CD14-positive monocyte (primary cell): ENCODE measurements around the gene SMPD2. TPM values are rescaled to one million over a fixed set of nuclear protein-coding genes. Genes with fewer than 3 reads are reported as not detected.

Experiments used
- DNase-seq, 3 donors: peaks; one replicate each; pipeline ENCODE4 v3.0.0-alpha.2; 2011 to 2022
- H2AFZ ChIP-seq: 2 replicates; pipeline ENCODE4 v1.6.0; 2012; ENCODE audit warnings: mild to moderate bottlenecking, low read depth, low read length, inconsistent platforms; ENCODE audit not compliant: insufficient read depth, poor library complexity, severe bottlenecking
- H3K27ac ChIP-seq, 2 donors: 1 replicate in 1 of 2; 2 replicates in 1 of 2; pipeline ENCODE4 v1.5.1; 2012 to 2013; ENCODE audit warnings: low read length in 2 of 2, control low read depth in 1 of 2, inconsistent platforms in 1 of 2, low read depth in 1 of 2, mild to moderate bottlenecking in 1 of 2
- H3K27me3 ChIP-seq, 2 donors: one replicate each; pipeline versions ENCODE4 v1.6.0 to v1.6.1; 2011 to 2013; ENCODE audit warnings: low read length in 2 of 2; ENCODE audit not compliant: control insufficient read depth in 2 of 2, insufficient read depth in 2 of 2
- H3K36me3 ChIP-seq, 2 donors: replicated peaks in 1 of 2; 1 replicate in 1 of 2; 2 replicates in 1 of 2; pipeline versions ENCODE4 v1.5.1 to v1.6.1; 2012 to 2013; ENCODE audit warnings: low read length in 2 of 2, control low read depth in 1 of 2, inconsistent platforms in 1 of 2, mild to moderate bottlenecking in 1 of 2; ENCODE audit not compliant: insufficient read depth in 2 of 2, control insufficient read depth in 1 of 2
- H3K4me1 ChIP-seq, 2 donors: 1 replicate in 1 of 2; 2 replicates in 1 of 2; pipeline versions ENCODE4 v1.5.1 to v1.6.1; 2012 to 2013; ENCODE audit warnings: low read length in 2 of 2, control low read depth in 1 of 2, inconsistent platforms in 1 of 2, mild to moderate bottlenecking in 1 of 2, moderate library complexity in 1 of 2; ENCODE audit not compliant: insufficient read depth in 2 of 2, control insufficient read depth in 1 of 2
- H3K4me2 ChIP-seq: replicated peaks from 2 replicates; pipeline ENCODE3; 2012; ENCODE audit warnings: low read length, moderate library complexity, mild to moderate bottlenecking; ENCODE audit not compliant: poor library complexity, severe bottlenecking; ENCODE audit errors: extremely low read depth
- H3K4me3 ChIP-seq, 3 experiments: fragments of 200-600 bp in 1 of 3; sonication (generic) in 1 of 3; replicated peaks in 1 of 3; 1 replicate in 2 of 3; 2 replicates in 1 of 3; pipeline ENCODE4 v1.5.1; 2011 to 2013; ENCODE audit warnings: low read length in 3 of 3, mild to moderate bottlenecking in 3 of 3, control low read depth in 2 of 3, low read depth in 2 of 3, inconsistent platforms in 1 of 3, moderate library complexity in 1 of 3
- H3K79me2 ChIP-seq: 2 replicates; pipeline ENCODE4 v1.6.0; 2012; ENCODE audit warnings: mild to moderate bottlenecking, control low read depth, inconsistent platforms, low read length, moderate library complexity; ENCODE audit not compliant: insufficient read depth
- H3K9ac ChIP-seq: 2 replicates; pipeline ENCODE4 v1.6.0; 2017; ENCODE audit warnings: low read length, mild to moderate bottlenecking; ENCODE audit not compliant: insufficient read depth, poor library complexity, severe bottlenecking
- H3K9me3 ChIP-seq, 2 donors: replicated peaks in 1 of 2; 1 replicate in 1 of 2; 2 replicates in 1 of 2; pipeline versions ENCODE4 v1.5.1 to v1.6.1; 2012 to 2013; ENCODE audit warnings: low read length in 2 of 2, control low read depth in 1 of 2; ENCODE audit not compliant: control insufficient read depth in 1 of 2, insufficient read depth in 1 of 2
- H4K20me1 ChIP-seq: 2 replicates; pipeline ENCODE4 v1.6.0; 2012; ENCODE audit warnings: mild to moderate bottlenecking, low read length, control low read depth, moderate library complexity; ENCODE audit not compliant: insufficient read depth
- H3K27ac Mint-ChIP-seq, 7 donors: one replicate each; pipeline ENCODE4 v1.8.0; 2020; ENCODE audit warnings: mild to moderate bottlenecking in 7 of 7, mixed read lengths in 7 of 7, moderate library complexity in 6 of 7, inconsistent platforms in 2 of 7
- H3K27me3 Mint-ChIP-seq, 3 donors: one replicate each; pipeline ENCODE4 v1.8.0; 2021 to 2022; ENCODE audit warnings: low read depth in 3 of 3, mild to moderate bottlenecking in 3 of 3, mixed read lengths in 3 of 3, moderate library complexity in 3 of 3, inconsistent platforms in 1 of 3
- H3K36me3 Mint-ChIP-seq, 2 donors: one replicate each; pipeline ENCODE4 v1.8.0; 2020; ENCODE audit warnings: mixed read lengths in 2 of 2, inconsistent platforms in 1 of 2, mild to moderate bottlenecking in 1 of 2
- H3K4me1 Mint-ChIP-seq: one replicate; pipeline ENCODE4 v1.8.0; 2020; ENCODE audit warnings: mild to moderate bottlenecking, mixed read lengths
- H3K4me3 Mint-ChIP-seq, 2 donors: one replicate each; pipeline ENCODE4 v1.8.0; 2020; ENCODE audit warnings: mild to moderate bottlenecking in 2 of 2, mixed read lengths in 2 of 2, moderate library complexity in 1 of 2
- H3K9me3 Mint-ChIP-seq, 7 donors: one replicate each; pipeline ENCODE4 v1.8.0; 2020 to 2022; ENCODE audit warnings: mixed read lengths in 7 of 7, mild to moderate bottlenecking in 6 of 7, moderate library complexity in 6 of 7, inconsistent platforms in 2 of 7
- WGBS: methylation state at CpG from one replicate; pipeline ENCODE4 v1.1.5; 2013; ENCODE audit warnings: missing lambda C conversion rate; ENCODE audit not compliant: insufficient coverage; 5-methylcytosine and 5-hydroxymethylcytosine counted together
- intact Hi-C, 2 donors: fragments of 100-400 bp; cut with micrococcal nuclease; formaldehyde crosslinking; loops; one replicate each; pipeline versions ENCODE4 v1.15.0 to v1.15.1; 2023
- polyA plus RNA-seq, 3 donors: library from polyadenylated mRNA; depleted of rRNA in 1 of 3; unstranded in 2 of 3; stranded (reverse) in 1 of 3; fragments of 300-500 nt in 2 of 3; fragments of >200 nt in 1 of 3; fragmentation: Illumina TruSeq in 2 of 3; gene quantifications; 1 replicate in 2 of 3; 2 replicates in 1 of 3; pipeline ENCODE4 v1.2.3, GENCODE V29; 2012 to 2021
- TF ChIP-seq, protein P1 (sequence below): fragments of 200-600 bp; IDR thresholded peaks from one replicate; pipeline ENCODE4 v1.8.0; 2022; ENCODE audit warnings: antibody characterized with exemption, mild to moderate bottlenecking

The SMPD2 gene
- polyA plus RNA-seq, 3 donors = 9.5 to 14.3 (median 12.3) TPM

GRCh38 chr6:109450801-109451200 is 10.3 kb downstream of the SMPD2 start:
- Histone ChIP-seq H3K4me3 (no peak overlapping the region), H4K20me1 (peaks cover 75% of the 10 kb centered on the region), H3K36me3 (peaks cover 54 to 76% of the 10 kb centered on the region in 2 donors), H3K4me2 (no peak overlapping the region), H2AFZ (no peak overlapping the region), H3K9ac (no peak overlapping the region), H3K4me1 (peaks cover 16 to 31% of the 10 kb centered on the region in 2 donors), H3K27me3 (no peaks in the 10 kb centered on the region), H3K27ac (no peak overlapping the region), H3K9me3 (no peaks in the 10 kb centered on the region), H3K79me2 (peaks cover 55% of the 10 kb centered on the region)
- peaks cover 0 to 2% (median 0%) of the 10 kb centered on the region in 3 donors for H3K27me3 Mint-ChIP-seq
- H3K36me3 Mint-ChIP-seq = peaks cover 43 to 76% of the 10 kb centered on the region in 2 donors
- DNase-seq = no peak
- H3K4me3 Mint-ChIP-seq = no peak overlapping the region
- intact Hi-C loops = loop anchor here in 1 of 2 donors (10.0 kb wide), 1 partner anchor 356 kb away; the partner anchor contains the start of genes CEP57L1 and SESN1
- peaks cover 0 to 3% (median 0%) of the 10 kb centered on the region in 7 donors for H3K9me3 Mint-ChIP-seq
- peak overlapping the region in 1 of 7 donors; percentile 30 for H3K27ac Mint-ChIP-seq
- WGBS = no CpG with 5 or more reads among the region's 3 CpGs
- TF ChIP-seq, protein P1, sequence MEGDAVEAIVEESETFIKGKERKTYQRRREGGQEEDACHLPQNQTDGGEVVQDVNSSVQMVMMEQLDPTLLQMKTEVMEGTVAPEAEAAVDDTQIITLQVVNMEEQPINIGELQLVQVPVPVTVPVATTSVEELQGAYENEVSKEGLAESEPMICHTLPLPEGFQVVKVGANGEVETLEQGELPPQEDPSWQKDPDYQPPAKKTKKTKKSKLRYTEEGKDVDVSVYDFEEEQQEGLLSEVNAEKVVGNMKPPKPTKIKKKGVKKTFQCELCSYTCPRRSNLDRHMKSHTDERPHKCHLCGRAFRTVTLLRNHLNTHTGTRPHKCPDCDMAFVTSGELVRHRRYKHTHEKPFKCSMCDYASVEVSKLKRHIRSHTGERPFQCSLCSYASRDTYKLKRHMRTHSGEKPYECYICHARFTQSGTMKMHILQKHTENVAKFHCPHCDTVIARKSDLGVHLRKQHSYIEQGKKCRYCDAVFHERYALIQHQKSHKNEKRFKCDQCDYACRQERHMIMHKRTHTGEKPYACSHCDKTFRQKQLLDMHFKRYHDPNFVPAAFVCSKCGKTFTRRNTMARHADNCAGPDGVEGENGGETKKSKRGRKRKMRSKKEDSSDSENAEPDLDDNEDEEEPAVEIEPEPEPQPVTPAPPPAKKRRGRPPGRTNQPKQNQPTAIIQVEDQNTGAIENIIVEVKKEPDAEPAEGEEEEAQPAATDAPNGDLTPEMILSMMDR = no peak
- peaks cover 37% of the 10 kb centered on the region for H3K4me1 Mint-ChIP-seq

- Histone ChIP-seq H3K9ac (no peak overlapping the region), H3K79me2 (peaks cover 59% of the 10 kb centered on the region), H3K4me2 (no peak overlapping the region), H3K4me3 (no peak overlapping the region), H3K36me3 (peaks cover 48 to 70% of the 10 kb centered on the region in 2 donors), H3K9me3 (no peaks in the 10 kb centered on the region), H3K4me1 (peaks cover 20 to 37% of the 10 kb centered on the region in 2 donors), H3K27ac (peak overlapping the region in 1 of 2 donors; percentile 20), H3K27me3 (no peaks in the 10 kb centered on the region), H4K20me1 (peaks cover 69% of the 10 kb centered on the region), H2AFZ (no peak overlapping the region)
- intact Hi-C loops = loop anchor here in 1 of 2 donors (10.0 kb wide), 1 partner anchor 357 kb away; the partner anchor contains the start of genes CEP57L1 and SESN1
- Mint-ChIP-seq H3K27ac (peak overlapping the region in 3 of 7 donors; percentile 30 to 61 (median 42)), H3K4me1 (peaks cover 39% of the 10 kb centered on the region), H3K4me3 (no peak overlapping the region), H3K36me3 (peaks cover 39 to 70% of the 10 kb centered on the region in 2 donors), H3K9me3 (peaks cover 0 to 3% (median 0%) of the 10 kb centered on the region in 7 donors), H3K27me3 (peaks cover 0 to 2% (median 0%) of the 10 kb centered on the region in 3 donors)
- TF ChIP-seq, protein P1 = no peak
- WGBS = 100% methylated on average over 2 of the region's 7 CpGs
- no peak for DNase-seq
Measured at GRCh38 chr6:109451376-109451775, 10.9 kb downstream of the SMPD2 start.
